Measurements from ENCODE around the gene TBC1D5.

TBC1D5 gene

GRCh38 chr3:17235310-17235709 is 507.1 kb downstream of the TBC1D5 start:
- DNase-seq (ENCODE audit: low read depth in 1 of 2, low spot score in 1 of 2), result no peak

- DNase-seq (ENCODE audit: low read depth in 1 of 2, low spot score in 1 of 2), result no peak
Measured at GRCh38 chr3:17234382-17234781, 508.0 kb downstream of the TBC1D5 start.

- DNase-seq (ENCODE audit: low read depth in 1 of 2, low spot score in 1 of 2), result peak in 1 of 2 donors; percentile 4
Measured at GRCh38 chr3:17233398-17233800, 509.0 kb downstream of the TBC1D5 start.

- DNase-seq (ENCODE audit: low read depth in 1 of 2, low spot score in 1 of 2), result no peak
Measured at GRCh38 chr3:17232442-17232841, 510.0 kb downstream of the TBC1D5 start.

GRCh38 chr3:17231537-17232261 is 510.7 kb downstream of the TBC1D5 start:
- DNase-seq (ENCODE audit: low read depth in 1 of 2, low spot score in 1 of 2), result no peak

GRCh38 chr3:17227472-17227871 is 515.0 kb downstream of the TBC1D5 start:
- DNase-seq (ENCODE audit: low read depth in 1 of 2, low spot score in 1 of 2), result no peak

- no peak for DNase-seq (ENCODE audit: low read depth in 1 of 2, low spot score in 1 of 2)
Measured at GRCh38 chr3:17221529-17221928, 520.9 kb downstream of the TBC1D5 start.

GRCh38 chr3:17219593-17219992 is 522.8 kb downstream of the TBC1D5 start:
- no peak for DNase-seq (ENCODE audit: low read depth in 1 of 2, low spot score in 1 of 2)

GRCh38 chr3:17218587-17218986 is 523.8 kb downstream of the TBC1D5 start:
- DNase-seq (ENCODE audit: low read depth in 1 of 2, low spot score in 1 of 2), result no peak

GRCh38 chr3:17217588-17217987 is 524.8 kb downstream of the TBC1D5 start:
- no peak for DNase-seq (ENCODE audit: low read depth in 1 of 2, low spot score in 1 of 2)

- DNase-seq (ENCODE audit: low read depth in 1 of 2, low spot score in 1 of 2), result no peak
Measured at GRCh38 chr3:17213102-17213501, 529.3 kb downstream of the TBC1D5 start.

GRCh38 chr3:17207979-17208378 is 534.5 kb downstream of the TBC1D5 start:
- DNase-seq (ENCODE audit: low read depth in 1 of 2, low spot score in 1 of 2), result no peak

- DNase-seq (ENCODE audit: low read depth in 1 of 2, low spot score in 1 of 2), result no peak
Measured at GRCh38 chr3:17207019-17207418, 535.4 kb downstream of the TBC1D5 start.

GRCh38 chr3:17204049-17204650 is 538.3 kb downstream of the TBC1D5 start:
- no peak for DNase-seq (ENCODE audit: low read depth in 1 of 2, low spot score in 1 of 2)

GRCh38 chr3:17201538-17201937 is 540.9 kb downstream of the TBC1D5 start:
- DNase-seq (ENCODE audit: low read depth in 1 of 2, low spot score in 1 of 2), result no peak

GRCh38 chr3:17195856-17196604 is 546.4 kb downstream of the TBC1D5 start:
- no peak for DNase-seq (ENCODE audit: low read depth in 1 of 2, low spot score in 1 of 2)

GRCh38 chr3:17195192-17195611 is 547.2 kb downstream of the TBC1D5 start:
- no peak for DNase-seq (ENCODE audit: low read depth in 1 of 2, low spot score in 1 of 2)

GRCh38 chr3:17194116-17194515 is 548.3 kb downstream of the TBC1D5 start:
- DNase-seq (ENCODE audit: low read depth in 1 of 2, low spot score in 1 of 2), result no peak

GRCh38 chr3:17192995-17193394 is 549.4 kb downstream of the TBC1D5 start:
- DNase-seq (ENCODE audit: low read depth in 1 of 2, low spot score in 1 of 2), result no peak

- no peak for DNase-seq (ENCODE audit: low read depth in 1 of 2, low spot score in 1 of 2)
Measured at GRCh38 chr3:17190353-17191078, 551.9 kb downstream of the TBC1D5 start.

GRCh38 chr3:17188378-17188777 is 554.1 kb downstream of the TBC1D5 start:
- DNase-seq (ENCODE audit: low read depth in 1 of 2, low spot score in 1 of 2), result no peak

Data from activated T-helper 1 cell treated with anti-CD3 and anti-CD28 coated beads, Interleukin-2, amount 50 U/mL, for 16 hours (primary cell).